NCI-H128 (cell line): Measurements from ENCODE around the gene CNPY1.

Experiments
- DNase-seq: peaks from one replicate; lab custom pipeline; 2025; ENCODE audit not compliant: unreplicated experiment; lab: John Stamatoyannopoulos, UW

CNPY1 gene

DNA sequence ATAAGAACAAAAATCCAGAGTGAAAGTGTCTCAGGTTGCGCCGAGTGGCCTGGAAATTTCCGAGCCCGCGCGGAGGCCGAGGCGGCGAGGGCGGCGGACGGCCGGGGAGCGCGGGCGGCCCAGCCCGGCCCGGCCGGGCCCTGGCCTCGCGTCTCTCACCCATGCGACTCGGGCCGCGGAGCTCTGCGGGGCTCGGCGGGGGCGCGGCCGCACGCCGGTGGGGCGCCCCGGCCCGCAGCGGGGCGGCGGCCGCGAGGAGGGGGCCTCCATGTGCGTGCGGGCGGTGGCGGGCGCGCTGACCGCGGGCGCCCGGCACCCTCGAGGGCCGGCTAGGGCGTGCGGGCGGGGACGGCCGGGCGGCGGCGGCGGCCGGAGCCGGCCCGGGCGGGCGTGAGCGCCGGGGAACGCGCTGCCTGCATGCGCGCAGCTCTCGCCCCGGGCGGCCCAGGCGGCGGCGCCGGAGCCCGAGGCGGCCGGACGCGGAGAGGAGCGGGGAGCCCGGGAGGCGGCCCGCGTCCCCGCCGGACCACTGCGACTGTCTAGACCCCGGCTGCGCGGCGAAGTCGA lies 88.7 kb downstream of the CNPY1 start:
- no peak for DNase-seq

DNA sequence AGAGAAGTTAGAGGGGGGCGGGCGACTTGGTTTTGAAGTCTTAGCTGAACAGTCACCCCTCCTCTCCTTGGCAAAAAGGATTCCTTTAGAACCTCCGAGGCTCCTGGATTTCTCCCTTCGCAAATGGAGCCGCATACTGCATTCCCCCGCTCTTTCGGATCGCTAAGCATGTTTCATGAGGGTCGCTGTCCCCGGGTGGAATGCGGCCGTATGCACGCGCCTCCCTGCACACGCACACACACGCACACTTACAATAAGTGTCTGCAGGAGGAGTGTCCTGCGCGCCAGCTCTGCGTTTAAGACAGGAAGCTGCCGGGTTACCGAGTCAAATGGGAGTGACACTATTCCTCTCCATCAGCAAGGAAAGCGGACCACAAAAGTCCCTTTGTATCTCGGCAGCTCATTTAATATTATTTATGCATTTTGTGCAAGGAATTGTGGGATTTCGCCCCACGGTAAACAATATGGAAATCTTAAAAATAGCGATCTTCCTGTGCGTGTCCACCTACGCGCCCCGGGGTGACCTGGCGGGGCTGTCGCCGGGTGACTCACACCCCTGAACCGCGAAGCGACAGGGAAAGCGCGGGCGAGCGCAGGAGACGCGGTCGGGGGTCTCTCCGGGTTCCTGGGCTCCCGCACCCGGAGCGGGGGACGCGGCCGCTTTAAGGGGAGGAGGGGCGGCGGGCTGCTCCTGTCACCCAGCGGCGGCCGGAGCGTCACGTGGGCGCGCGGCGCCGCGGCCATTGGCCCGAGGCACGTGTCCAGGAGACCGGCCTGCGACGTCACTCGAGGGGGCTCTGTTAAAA lies 89.4 kb downstream of the CNPY1 start:
- peak; percentile 45 for DNase-seq

DNA sequence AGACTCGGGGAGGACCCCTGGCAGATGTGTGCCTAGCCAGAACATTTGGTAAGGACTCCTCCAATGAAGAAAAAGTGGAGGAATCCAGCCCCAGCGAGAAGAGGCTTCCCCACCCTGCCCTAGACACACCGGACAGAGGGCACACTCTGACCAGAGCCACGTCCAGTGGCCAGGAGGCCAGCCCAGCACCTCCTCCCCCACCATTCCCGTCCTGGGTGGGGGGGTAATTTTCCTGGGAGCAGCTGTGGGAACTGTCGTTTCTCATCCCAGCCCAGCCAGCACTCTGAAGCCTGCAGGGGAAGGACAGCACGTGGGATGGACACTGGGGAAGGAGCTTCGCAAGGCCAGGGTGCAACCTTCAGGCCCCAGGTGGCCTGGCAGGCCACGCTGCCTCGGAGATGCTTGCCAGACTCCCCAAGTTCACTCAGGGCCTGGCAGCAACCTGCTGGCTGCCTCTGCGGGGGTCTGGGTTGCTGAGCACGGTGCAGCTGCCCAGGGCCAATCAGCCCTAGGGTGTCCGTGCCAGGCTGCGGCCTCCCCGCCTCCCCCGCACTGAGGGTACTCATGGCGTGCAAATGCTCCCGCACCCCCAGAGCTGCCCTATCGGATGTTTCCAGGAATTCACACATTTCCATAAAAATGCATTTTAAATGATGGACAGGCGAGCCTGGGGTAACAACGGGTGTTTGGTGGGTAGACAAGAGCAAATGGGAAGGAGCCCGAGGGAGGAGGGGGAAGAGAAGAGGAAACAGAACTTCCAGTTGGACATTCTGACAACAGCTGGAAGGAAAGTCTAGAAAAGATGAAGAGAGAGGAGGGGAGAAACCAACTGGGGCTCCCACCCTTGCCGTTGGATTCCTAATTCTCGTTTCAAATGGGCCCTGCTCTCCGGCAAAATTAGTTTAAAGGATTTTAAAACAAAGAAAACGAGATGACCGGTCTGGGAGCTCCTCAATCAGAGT lies 90.3 kb downstream of the CNPY1 start:
- no peak for DNase-seq

DNA sequence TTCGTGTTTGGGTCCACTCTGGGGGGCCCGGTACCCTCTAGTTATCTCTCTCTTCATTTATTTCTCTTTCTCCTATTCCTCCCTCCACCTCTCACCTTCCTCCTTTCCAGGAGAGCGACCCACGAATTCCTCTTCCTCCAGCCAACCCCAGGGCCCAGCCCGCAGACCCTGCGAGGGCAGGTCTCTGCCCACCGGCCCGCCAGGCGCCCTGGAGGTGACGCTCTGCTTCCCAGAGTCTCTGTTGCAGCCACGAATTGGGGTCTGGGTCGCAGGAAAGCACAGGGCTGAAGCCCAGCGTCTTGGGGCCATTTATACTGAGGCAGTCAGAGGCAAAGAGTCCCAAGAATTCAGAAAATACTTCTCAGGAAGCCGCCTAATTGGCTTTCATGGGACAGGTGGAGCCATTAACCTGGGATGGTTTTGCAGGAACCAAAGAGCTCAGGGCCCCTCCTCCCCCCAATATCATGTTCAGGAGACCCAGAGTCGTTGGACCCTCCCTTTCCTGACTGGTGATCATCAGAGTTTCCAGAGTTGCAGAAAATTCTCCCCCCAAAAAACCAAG lies 91.1 kb downstream of the CNPY1 start:
- DNase-seq: no peak

DNA sequence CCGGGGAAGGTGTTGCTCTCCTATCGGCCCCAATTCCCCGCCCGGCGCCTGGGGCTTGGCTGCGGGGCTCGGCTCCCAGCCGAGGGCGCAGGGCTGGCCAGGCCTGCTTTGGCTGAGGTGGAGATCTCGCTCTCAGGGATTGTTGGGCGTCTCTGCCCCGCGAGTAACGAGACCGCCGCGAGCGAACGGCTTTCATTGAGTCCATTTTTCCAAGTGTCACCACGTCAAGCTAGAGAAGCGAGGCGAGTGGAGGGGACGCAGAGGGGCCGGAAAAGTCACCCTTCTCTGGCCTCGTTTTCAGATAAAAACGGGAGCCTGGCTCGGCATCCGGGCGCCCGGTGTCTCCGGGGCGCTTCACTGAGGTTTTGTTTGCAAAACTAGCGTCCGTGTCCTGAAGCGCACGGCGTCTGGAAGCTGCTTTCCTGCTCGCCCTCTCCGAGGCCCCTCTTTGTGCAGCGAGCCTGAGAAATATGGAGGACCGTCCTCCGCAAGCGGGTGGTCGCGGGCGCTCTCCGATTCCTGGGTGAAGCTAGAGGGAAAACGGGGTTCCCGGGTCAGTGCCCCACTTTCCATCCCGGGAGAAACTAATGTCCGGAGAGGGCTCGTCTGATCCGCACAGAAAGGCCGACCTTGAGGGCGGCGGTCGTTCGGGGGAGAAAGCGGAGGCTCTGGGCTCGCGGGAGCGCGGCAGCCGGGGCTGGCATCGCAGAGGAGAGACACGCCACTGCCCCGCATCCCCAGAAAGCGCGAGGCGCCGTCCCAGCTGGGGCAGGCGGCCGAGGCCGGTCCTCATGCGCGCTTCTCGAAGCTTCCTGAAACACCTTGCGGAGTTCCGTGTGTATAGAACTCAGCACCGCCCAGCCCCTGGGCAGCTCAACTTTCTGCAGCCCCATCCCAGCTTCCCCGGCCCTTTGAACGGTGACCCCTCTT lies 91.9 kb downstream of the CNPY1 start:
- no peak for DNase-seq

DNA sequence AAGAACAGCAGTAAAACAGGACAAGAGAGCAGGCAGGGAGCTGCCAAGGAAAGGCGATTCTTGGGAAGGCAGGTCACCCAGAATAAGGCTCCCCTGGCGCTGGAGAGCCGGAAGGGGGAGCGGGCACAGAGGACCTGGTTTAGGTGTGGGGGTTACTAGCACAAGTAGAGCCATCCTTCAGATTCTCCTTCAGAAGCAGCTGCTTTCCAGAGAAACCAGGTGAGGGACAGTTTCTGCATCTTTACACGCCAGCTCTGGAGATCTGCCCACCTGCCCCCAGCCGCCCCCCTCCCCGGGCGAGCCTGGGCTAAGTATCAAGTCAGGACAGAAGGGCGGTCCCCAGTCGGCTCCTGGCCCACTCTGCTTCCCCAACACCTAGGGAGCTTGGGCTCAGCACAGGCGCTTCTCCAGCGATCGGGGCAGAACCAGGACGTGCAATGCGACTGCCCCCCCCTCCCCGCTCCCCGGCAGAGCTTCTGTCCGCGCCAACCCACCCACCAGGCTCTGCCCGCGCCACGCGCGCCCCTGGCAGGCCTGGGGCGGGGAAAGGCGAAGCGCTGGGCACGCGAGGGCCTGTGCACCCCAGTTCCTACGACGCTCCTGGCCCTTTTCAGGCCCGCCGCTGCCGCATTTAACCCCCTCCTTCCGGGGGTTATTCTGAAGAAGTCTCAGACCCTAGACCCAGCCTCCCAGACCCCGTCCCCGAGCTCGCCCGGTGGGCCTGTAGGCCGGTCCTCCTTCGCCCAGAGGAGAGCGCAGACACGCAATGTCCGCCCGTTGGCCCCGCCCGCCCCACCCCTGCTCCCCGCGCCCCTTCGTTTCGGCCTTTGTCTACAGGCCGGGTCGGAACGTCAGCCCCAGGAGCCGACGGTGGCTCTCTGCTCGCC lies 92.8 kb downstream of the CNPY1 start:
- DNase-seq: no peak

DNA sequence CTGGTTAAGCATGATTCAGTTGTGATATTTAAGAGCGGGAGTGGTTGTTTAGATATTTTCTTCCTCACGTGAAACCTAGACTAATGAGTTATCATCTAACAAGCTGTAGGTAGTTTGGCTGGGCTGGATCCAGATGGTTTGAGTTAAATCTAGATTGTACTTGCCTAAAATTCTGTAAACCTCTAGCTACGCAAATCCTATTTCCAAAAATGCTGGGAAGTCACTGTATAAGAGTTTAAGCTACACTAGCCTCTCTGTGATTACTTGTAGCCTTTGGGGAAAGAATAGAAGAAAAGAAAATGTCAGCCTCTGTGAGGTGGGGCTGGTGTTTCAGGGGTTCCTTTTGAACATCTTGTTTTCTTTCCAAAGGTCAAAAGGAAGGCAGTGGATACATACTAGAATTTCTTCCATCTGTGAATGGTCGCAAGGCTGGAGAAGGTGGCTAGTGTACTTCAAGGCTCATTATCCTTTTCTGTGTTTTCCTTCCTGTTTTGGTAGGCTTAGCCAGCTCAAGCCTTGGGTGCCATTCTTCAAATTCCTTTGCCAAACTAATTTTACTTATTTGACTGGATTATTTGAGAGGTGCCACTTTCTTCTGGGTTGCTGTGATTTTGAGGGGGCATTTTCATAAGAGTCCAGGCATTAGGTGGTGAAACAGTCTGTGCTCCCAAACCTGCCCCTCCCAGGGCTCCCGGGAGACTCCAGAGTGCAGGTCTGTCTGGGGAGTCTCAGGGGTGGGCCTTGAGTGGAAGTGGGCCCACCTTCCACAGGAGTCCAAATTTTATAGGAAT lies 93.7 kb downstream of the CNPY1 start:
- no peak for DNase-seq

DNA sequence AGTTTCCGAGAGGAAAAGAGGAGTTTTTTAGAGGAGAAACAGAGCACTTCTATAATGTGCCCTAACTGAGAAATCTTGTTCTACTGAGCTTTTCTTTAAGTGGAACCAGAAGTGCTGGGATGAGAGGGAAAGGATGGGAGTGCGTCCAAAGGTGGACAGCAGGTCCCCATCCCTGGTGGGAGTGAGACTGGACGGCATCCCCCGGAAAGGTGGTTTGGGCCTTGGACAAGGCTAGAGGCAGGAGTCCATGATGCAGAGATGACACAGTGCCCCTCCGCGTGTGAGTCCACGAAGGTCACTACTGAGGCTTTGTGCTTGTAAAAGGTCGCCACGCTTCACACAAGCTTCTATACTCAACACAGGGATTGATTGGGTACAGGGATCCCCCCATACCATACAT lies 94.5 kb downstream of the CNPY1 start:
- DNase-seq: no peak
